Esophagus squamous epithelium (tissue), 4 donors: ENCODE results near the gene ARHGAP27.

Experiments
- CTCF ChIP-seq, 6 experiments: fragments of 450-650 bp in 4 of 6; fragments of 200-600 bp in 2 of 6; sonication (generic) in 2 of 6; IDR thresholded peaks; one replicate each; pipeline ENCODE4 v1.5.1; 2016 to 2019; ENCODE audit warnings: antibody characterized with exemption in 6 of 6, mild to moderate bottlenecking in 4 of 6, moderate library complexity in 4 of 6
- POLR2A ChIP-seq, 4 donors: fragments of 450-650 bp; IDR thresholded peaks; one replicate each; pipeline ENCODE4 v1.6.1; 2017; ENCODE audit warnings: antibody characterized with exemption in 4 of 4, mild to moderate bottlenecking in 4 of 4, moderate library complexity in 3 of 4

GRCh38 chr17:45440161-45440778, 7.6 kb upstream of the ARHGAP27 start:
- TF ChIP-seq CTCF (IDR thresholded peaks at IDR 0.05): no peak
- no peak for TF ChIP-seq POLR2A (IDR thresholded peaks at IDR 0.05)
